Testis (tissue), 3 donors: ENCODE data around the gene CYB561. TPM values are rescaled to one million over a fixed set of nuclear protein-coding genes. Genes with fewer than 3 reads are reported as not detected.

Experiments
- DNase-seq: peaks from one replicate; pipeline ENCODE4 v3.0.0-alpha.2; 2019
- H3K27ac ChIP-seq, 2 donors: fragments of 200-600 bp; sonication (generic); one replicate each; pipeline ENCODE4 v1.5.1; 2019
- H3K27me3 ChIP-seq: fragments of 200-600 bp; sonication (generic); one replicate; pipeline ENCODE4 v1.5.1; 2019
- H3K36me3 ChIP-seq: fragments of 200-600 bp; sonication (generic); one replicate; pipeline ENCODE4 v1.5.1; 2017; ENCODE audit warnings: low read depth; ENCODE audit errors: missing control alignments
- H3K4me1 ChIP-seq: fragments of 200-600 bp; sonication (generic); one replicate; pipeline ENCODE4 v1.5.1; 2019
- H3K4me3 ChIP-seq, 2 donors: fragments of 200-600 bp; sonication (generic); one replicate each; pipeline ENCODE4 v1.5.1; 2017 to 2019
- H3K9me3 ChIP-seq: fragments of 200-600 bp; sonication (generic); one replicate; pipeline ENCODE4 v1.5.1; 2017
- CTCF ChIP-seq, 3 experiments: fragments of 450-650 bp in 2 of 3; fragments of 200-600 bp in 1 of 3; sonication (generic) in 1 of 3; IDR thresholded peaks; one replicate each; pipeline ENCODE4 v1.5.1; 2016 to 2019; ENCODE audit warnings: antibody characterized with exemption in 3 of 3, mild to moderate bottlenecking in 2 of 3, moderate library complexity in 1 of 3
- POLR2A ChIP-seq: fragments of 450-650 bp; IDR thresholded peaks from one replicate; pipeline ENCODE4 v1.6.1; 2017; ENCODE audit warnings: antibody characterized with exemption, mild to moderate bottlenecking, moderate library complexity
- WGBS, 2 donors: methylation state at CpG; one replicate each; pipeline ENCODE4 v1.1.5; 2018; 5-methylcytosine and 5-hydroxymethylcytosine counted together
- intact Hi-C: fragments of 100-400 bp; cut with DNase I; formaldehyde crosslinking; loops from one replicate; pipeline ENCODE4 v1.15.1; 2023; ENCODE audit warnings: low total_unique reads
- polyA plus RNA-seq: library from polyadenylated mRNA; stranded (reverse); fragments of 350-450 nt; fragmentation: Illumina TruSeq; extraction: RNeasy Lipid Tissue Mini Kit (QIAGEN cat#74804); gene quantifications from one replicate; pipeline ENCODE4 v1.2.3, GENCODE V29; 2014; ENCODE audit warnings: low read depth, low replicate concordance; ENCODE audit not compliant: insufficient read depth
- total RNA-seq, 2 donors: library from RNA; depleted of rRNA; stranded (reverse); fragments of >200 nt; gene quantifications; one replicate each; pipeline ENCODE4 v1.2.3, GENCODE V29; 2016

The CYB561 gene
- total and polyA plus RNA-seq, 3 donors from 2014 or later: 17.6 to 20.7 (median 19.7) TPM

GRCh38 chr17:63489291-63489690 is 43.2 kb upstream of the CYB561 start:
- intact Hi-C loops: no loop called here
- no peak for DNase-seq
- H3K4me1 ChIP-seq: no peaks in the 10 kb centered on the region
- no peaks in the 10 kb centered on the region for H3K27me3 ChIP-seq
- no peak overlapping the region for H3K27ac ChIP-seq
- no peak overlapping the region for H3K4me3 ChIP-seq
- WGBS, 2 donors: 88 to 89% methylated on average over 6 of the region's 6 CpGs
- no peaks in the 10 kb centered on the region for H3K9me3 ChIP-seq
- no peaks in the 10 kb centered on the region for H3K36me3 ChIP-seq
- TF ChIP-seq POLR2A: no peak
- no peak for TF ChIP-seq CTCF (IDR thresholded peaks at IDR 0.05)

GRCh38 chr17:63488851-63489250 is 42.7 kb upstream of the CYB561 start:
- H3K27me3 ChIP-seq: no peaks in the 10 kb centered on the region
- no peaks in the 10 kb centered on the region for H3K36me3 ChIP-seq
- no peaks in the 10 kb centered on the region for H3K4me1 ChIP-seq
- intact Hi-C loops: no loop called here
- no peak overlapping the region for H3K4me3 ChIP-seq
- no peak overlapping the region for H3K27ac ChIP-seq
- 92 to 97% methylated on average over 8 to 10 of the region's 10 CpGs for WGBS, 2 donors
- no peaks in the 10 kb centered on the region for H3K9me3 ChIP-seq
- TF ChIP-seq CTCF (IDR thresholded peaks at IDR 0.05) (no peak), POLR2A (no peak)
- no peak for DNase-seq

- H3K4me1 ChIP-seq: no peaks in the 10 kb centered on the region
- no peaks in the 10 kb centered on the region for H3K36me3 ChIP-seq
- H3K4me3 ChIP-seq: no peak overlapping the region
- H3K9me3 ChIP-seq: no peaks in the 10 kb centered on the region
- no peak overlapping the region for H3K27ac ChIP-seq
- no peaks in the 10 kb centered on the region for H3K27me3 ChIP-seq
- no peak for TF ChIP-seq CTCF (IDR thresholded peaks at IDR 0.05)
- TF ChIP-seq POLR2A: no peak
- intact Hi-C loops: no loop called here
- no peak for DNase-seq
- 94 to 100% methylated on average over 2 to 11 of the region's 11 CpGs for WGBS, 2 donors
These were observed 40.9 kb upstream of the CYB561 start for GRCh38 chr17:63487014-63487339.

- H3K36me3 ChIP-seq: no peaks in the 10 kb centered on the region
- H3K27me3 ChIP-seq: no peaks in the 10 kb centered on the region
- H3K27ac ChIP-seq: no peak overlapping the region
- no peaks in the 10 kb centered on the region for H3K9me3 ChIP-seq
- TF ChIP-seq CTCF (IDR thresholded peaks at IDR 0.05) (no peak), POLR2A (no peak)
- no peak overlapping the region for H3K4me3 ChIP-seq
- no peaks in the 10 kb centered on the region for H3K4me1 ChIP-seq
- 78 to 79% methylated on average over 9 to 12 of the region's 12 CpGs for WGBS, 2 donors
- intact Hi-C loops: no loop called here
- DNase-seq: no peak
These were observed 40.4 kb upstream of the CYB561 start for GRCh38 chr17:63486317-63487013.
